BLaER1 (cell line): ENCODE results near the gene TREX2.

Source experiments
- H3K27ac ChIP-seq: shearing (Covaris generic); formaldehyde crosslinking; 2 replicates; pipeline ENCODE4 v1.8.1; 2022
- H3K27me3 ChIP-seq: shearing (Covaris generic); formaldehyde crosslinking; 2 replicates; pipeline ENCODE4 v1.8.1; 2022
- H3K36me3 ChIP-seq: shearing (Covaris generic); formaldehyde crosslinking; 2 replicates; pipeline ENCODE4 v1.8.1; 2022
- H3K4me1 ChIP-seq: shearing (Covaris generic); formaldehyde crosslinking; 2 replicates; pipeline ENCODE4 v1.8.1; 2022
- H3K4me2 ChIP-seq: shearing (Covaris generic); formaldehyde crosslinking; 2 replicates; pipeline ENCODE4 v1.8.1; 2022
- H3K4me3 ChIP-seq: shearing (Covaris generic); formaldehyde crosslinking; 2 replicates; pipeline ENCODE4 v1.8.1; 2022
- H3K9ac ChIP-seq: shearing (Covaris generic); formaldehyde crosslinking; 2 replicates; pipeline ENCODE4 v1.8.1; 2022
- H3K9me3 ChIP-seq: shearing (Covaris generic); formaldehyde crosslinking; 2 replicates; pipeline ENCODE4 v1.8.1; 2022
- H4K20me1 ChIP-seq: shearing (Covaris generic); formaldehyde crosslinking; 2 replicates; pipeline ENCODE4 v1.8.1; 2022
- Cebpa-rat ChIP-seq: shearing (Covaris generic); IDR thresholded peaks from 2 replicates; pipeline ENCODE4 v1.8.1; 2022

TREX2 gene

GRCh38 chrX:153426204-153426603, 19.7 kb downstream of the TREX2 start:
- Histone ChIP-seq H4K20me1 (no peaks in the 10 kb centered on the region), H3K9ac (no peak overlapping the region), H3K4me2 (no peak overlapping the region), H3K4me3 (no peak overlapping the region), H3K36me3 (no peaks in the 10 kb centered on the region), H3K27me3 (peaks cover 66% of the 10 kb centered on the region), H3K9me3 (peaks cover 31% of the 10 kb centered on the region), H3K4me1 (no peaks in the 10 kb centered on the region), H3K27ac (no peak overlapping the region)
- TF ChIP-seq Cebpa-rat = no peak

- no peaks in the 10 kb centered on the region for H3K36me3 ChIP-seq
These were observed 22.2 kb downstream of the TREX2 start for GRCh38 chrX:153423652-153424051.

GRCh38 chrX:153421856-153422255, 24.0 kb downstream of the TREX2 start:
- Histone ChIP-seq H3K36me3 (no peaks in the 10 kb centered on the region), H3K4me1 (peaks cover 15% of the 10 kb centered on the region), H4K20me1 (no peaks in the 10 kb centered on the region), H3K4me2 (no peak overlapping the region), H3K27me3 (peaks cover 85% of the 10 kb centered on the region), H3K9me3 (peaks cover 16% of the 10 kb centered on the region; the same call in 1 of the 2 replicates), H3K27ac (no peak overlapping the region), H3K4me3 (no peak overlapping the region), H3K9ac (no peak overlapping the region)
- no peak for TF ChIP-seq Cebpa-rat

More at GRCh38 chrX:153423652-153424051, 22.2 kb downstream of the TREX2 start:
- H3K4me3 ChIP-seq = no peak overlapping the region
- H3K27me3 ChIP-seq = peaks cover 82% of the 10 kb centered on the region
- H3K9ac ChIP-seq = no peak overlapping the region
- H4K20me1 ChIP-seq = no peaks in the 10 kb centered on the region
- no peaks in the 10 kb centered on the region for H3K4me1 ChIP-seq
- H3K4me2 ChIP-seq = no peak overlapping the region
- no peak overlapping the region for H3K27ac ChIP-seq
- no peak for TF ChIP-seq Cebpa-rat
- H3K9me3 ChIP-seq = peaks cover 26% of the 10 kb centered on the region; the same call in 1 of the 2 replicates

- H3K27ac ChIP-seq = no peak overlapping the region
- H3K9me3 ChIP-seq = peaks cover 16% of the 10 kb centered on the region; the same call in 1 of the 2 replicates
- no peaks in the 10 kb centered on the region for H3K36me3 ChIP-seq
- no peak overlapping the region for H3K4me2 ChIP-seq
- H3K4me1 ChIP-seq = peaks cover 18% of the 10 kb centered on the region
- no peak overlapping the region for H3K9ac ChIP-seq
- H4K20me1 ChIP-seq = no peaks in the 10 kb centered on the region
- H3K27me3 ChIP-seq = peaks cover 85% of the 10 kb centered on the region
- H3K4me3 ChIP-seq = no peak overlapping the region
- TF ChIP-seq Cebpa-rat = no peak
These were observed 24.8 kb downstream of the TREX2 start for GRCh38 chrX:153420851-153421599.

- Histone ChIP-seq H3K9ac (no peak overlapping the region), H3K27ac (no peak overlapping the region), H3K4me1 (peaks cover 18% of the 10 kb centered on the region), H3K9me3 (peaks cover 16% of the 10 kb centered on the region; the same call in 1 of the 2 replicates), H3K4me3 (no peak overlapping the region), H4K20me1 (peaks cover 12% of the 10 kb centered on the region; the same call in 1 of the 2 replicates), H3K36me3 (no peaks in the 10 kb centered on the region), H3K4me2 (peak overlapping the region; percentile 24; the same call in 1 of the 2 replicates), H3K27me3 (peaks cover 81% of the 10 kb centered on the region)
- no peak for TF ChIP-seq Cebpa-rat
These were observed 28.2 kb downstream of the TREX2 start for GRCh38 chrX:153417637-153418036.

GRCh38 chrX:153416781-153417450, 28.9 kb downstream of the TREX2 start:
- Histone ChIP-seq H3K4me2 (peak overlapping the region; percentile 18), H3K27me3 (peaks cover 88% of the 10 kb centered on the region), H3K9me3 (peaks cover 16% of the 10 kb centered on the region; the same call in 1 of the 2 replicates), H4K20me1 (peaks cover 15% of the 10 kb centered on the region; the same call in 1 of the 2 replicates), H3K27ac (no peak overlapping the region), H3K9ac (no peak overlapping the region), H3K4me1 (peaks cover 22% of the 10 kb centered on the region), H3K4me3 (no peak overlapping the region), H3K36me3 (no peaks in the 10 kb centered on the region)
- TF ChIP-seq Cebpa-rat = no peak

- Histone ChIP-seq H3K4me3 (no peak overlapping the region), H3K4me2 (no peak overlapping the region), H4K20me1 (peaks cover 20% of the 10 kb centered on the region; the same call in 1 of the 2 replicates), H3K9ac (no peak overlapping the region), H3K9me3 (no peaks in the 10 kb centered on the region), H3K4me1 (peaks cover 27% of the 10 kb centered on the region), H3K36me3 (no peaks in the 10 kb centered on the region), H3K27ac (no peak overlapping the region), H3K27me3 (peaks cover 96% of the 10 kb centered on the region)
- no peak for TF ChIP-seq Cebpa-rat
These were observed 30.9 kb downstream of the TREX2 start for GRCh38 chrX:153414856-153415510.

GRCh38 chrX:153413731-153414130, 32.1 kb downstream of the TREX2 start:
- no peak overlapping the region for H3K4me2 ChIP-seq
- peaks cover 27% of the 10 kb centered on the region for H3K4me1 ChIP-seq
- H3K27me3 ChIP-seq = peaks cover 94% of the 10 kb centered on the region
- no peak for TF ChIP-seq Cebpa-rat
- no peak overlapping the region for H3K9ac ChIP-seq
- H4K20me1 ChIP-seq = peaks cover 20% of the 10 kb centered on the region; the same call in 1 of the 2 replicates
- no peak overlapping the region for H3K27ac ChIP-seq
- no peaks in the 10 kb centered on the region for H3K36me3 ChIP-seq
- H3K9me3 ChIP-seq = no peaks in the 10 kb centered on the region
- H3K4me3 ChIP-seq = no peak overlapping the region

GRCh38 chrX:153412746-153413720, 32.8 kb downstream of the TREX2 start:
- Histone ChIP-seq H3K4me3 (no peak overlapping the region), H3K9ac (no peak overlapping the region), H3K4me2 (no peak overlapping the region), H3K9me3 (no peaks in the 10 kb centered on the region), H4K20me1 (peaks cover 20% of the 10 kb centered on the region; the same call in 1 of the 2 replicates), H3K36me3 (no peaks in the 10 kb centered on the region), H3K4me1 (peaks cover 23% of the 10 kb centered on the region), H3K27ac (no peak overlapping the region), H3K27me3 (peaks cover 87% of the 10 kb centered on the region)
- TF ChIP-seq Cebpa-rat = no peak
